ENCODE data around the gene MAPRE2.
"Not testable (repeated sequence)": the region's sequence is repeated elsewhere in the genome, so short reads cannot be mapped to it uniquely, and the experiment has no call there.

Gene MAPRE2

DNA sequence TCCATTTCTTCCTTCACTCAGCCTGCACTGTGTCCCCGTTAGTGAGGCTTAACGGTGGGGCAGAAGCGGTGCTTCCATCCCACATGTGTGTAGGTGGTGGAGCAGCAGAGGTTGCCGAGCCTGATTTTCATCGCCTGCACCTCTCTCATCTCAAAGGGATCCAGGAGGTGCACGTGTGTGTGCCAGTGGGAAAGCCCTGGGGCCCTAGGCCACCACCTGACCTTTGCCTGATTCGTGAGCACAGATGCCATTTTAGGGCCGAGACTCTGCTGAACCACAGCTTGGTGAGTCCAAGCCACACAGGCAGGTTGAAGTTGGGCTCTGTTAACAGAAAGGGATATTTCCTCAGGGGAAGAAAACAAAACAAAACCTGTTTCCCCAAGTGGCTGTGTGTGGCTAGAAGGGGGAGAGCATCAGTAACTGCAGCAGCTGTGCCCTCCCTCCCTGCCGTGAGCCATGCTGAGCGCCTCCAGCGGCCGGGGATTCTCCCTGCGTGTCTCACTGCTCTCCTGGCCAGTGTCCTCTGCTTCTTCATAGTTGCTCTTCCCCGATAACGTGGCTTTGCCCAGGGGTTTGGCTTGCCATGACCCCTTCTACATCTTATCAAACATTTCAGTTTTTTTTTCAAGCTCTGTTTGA is 81.5 kb downstream of the MAPRE2 start:
- no peak for DNase-seq (ENCODE audit: low read depth)

DNA sequence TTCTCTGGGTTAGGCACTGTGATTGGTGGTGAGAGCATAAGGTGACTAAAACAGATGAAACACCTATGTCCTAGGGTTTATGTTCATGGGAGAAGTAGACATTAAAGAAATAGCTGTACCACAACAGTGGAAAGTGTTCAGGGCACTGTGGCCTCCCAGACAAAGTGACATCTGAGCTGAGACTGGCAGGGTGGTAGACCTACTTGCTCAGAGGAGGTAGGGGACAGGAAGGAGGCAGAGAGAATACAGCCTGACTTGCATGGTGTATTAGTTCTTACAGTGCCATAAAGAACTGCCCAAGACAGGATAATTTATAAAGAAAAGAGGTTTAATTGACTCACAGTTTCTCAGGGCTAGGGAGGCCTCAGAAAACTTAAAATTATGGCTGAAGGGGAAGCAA is 82.6 kb downstream of the MAPRE2 start:
- DNase-seq (ENCODE audit: low read depth), result no peak

DNA sequence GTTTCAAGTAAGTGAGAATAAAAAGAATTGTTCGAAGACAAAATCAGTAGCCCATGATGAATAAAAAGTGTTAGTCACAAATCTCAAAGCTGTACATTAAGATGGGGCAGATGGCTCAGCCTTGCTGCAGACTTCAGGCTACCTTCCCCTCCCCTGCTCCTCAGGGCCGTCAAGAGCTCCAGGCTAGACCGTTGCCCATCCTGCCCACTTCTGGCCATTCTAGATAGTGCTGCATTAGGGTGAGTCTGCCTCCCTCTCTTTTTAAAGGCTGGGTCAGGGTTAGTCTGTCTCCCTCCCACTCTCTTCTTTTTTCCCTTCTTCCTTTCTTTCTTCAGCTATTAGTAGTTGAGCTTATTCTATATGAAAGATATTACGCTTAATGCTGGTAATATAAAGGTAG is 86.0 kb downstream of the MAPRE2 start:
- DNase-seq (ENCODE audit: low read depth), result no peak

DNA sequence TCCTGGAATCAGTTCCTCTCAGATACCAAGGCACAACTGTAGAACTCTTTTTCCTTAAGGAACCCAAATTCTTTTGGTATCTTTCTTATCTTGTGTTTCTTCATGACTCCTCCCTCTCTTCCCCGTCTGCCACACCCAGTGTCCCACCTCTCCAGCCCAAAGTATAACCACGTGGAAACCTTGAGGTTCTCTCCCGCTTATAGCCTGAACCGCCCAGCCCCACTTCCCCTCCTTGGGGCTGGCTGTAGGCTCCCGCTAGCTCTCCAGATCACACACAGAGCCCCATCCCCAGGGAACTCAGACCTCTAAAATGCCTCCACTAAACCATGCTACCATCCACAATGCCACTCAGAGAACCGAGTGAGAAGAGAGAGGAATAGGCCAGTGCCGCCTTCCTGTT is 87.5 kb downstream of the MAPRE2 start:
- DNase-seq (ENCODE audit: low read depth), result no peak

DNA sequence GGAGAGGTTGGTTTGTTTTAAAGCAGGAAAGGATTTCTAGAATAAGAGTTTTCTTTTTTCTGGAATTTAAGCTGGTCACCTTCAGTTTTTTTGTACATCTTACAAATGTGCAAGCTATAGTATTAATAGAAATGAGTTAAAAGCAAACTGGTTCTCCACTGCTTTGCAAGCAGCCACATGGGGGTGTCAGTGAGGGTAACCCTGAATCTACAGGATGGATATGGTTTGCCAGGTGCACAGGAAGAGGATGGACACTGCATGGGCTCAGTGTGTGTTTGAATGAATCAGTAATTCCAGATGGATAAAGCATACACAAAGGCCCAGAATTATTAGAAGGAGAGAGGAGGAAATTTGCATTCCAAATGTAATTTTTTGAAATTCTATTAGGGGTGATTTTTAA is 89.0 kb downstream of the MAPRE2 start:
- no peak for DNase-seq (ENCODE audit: low read depth)

DNA sequence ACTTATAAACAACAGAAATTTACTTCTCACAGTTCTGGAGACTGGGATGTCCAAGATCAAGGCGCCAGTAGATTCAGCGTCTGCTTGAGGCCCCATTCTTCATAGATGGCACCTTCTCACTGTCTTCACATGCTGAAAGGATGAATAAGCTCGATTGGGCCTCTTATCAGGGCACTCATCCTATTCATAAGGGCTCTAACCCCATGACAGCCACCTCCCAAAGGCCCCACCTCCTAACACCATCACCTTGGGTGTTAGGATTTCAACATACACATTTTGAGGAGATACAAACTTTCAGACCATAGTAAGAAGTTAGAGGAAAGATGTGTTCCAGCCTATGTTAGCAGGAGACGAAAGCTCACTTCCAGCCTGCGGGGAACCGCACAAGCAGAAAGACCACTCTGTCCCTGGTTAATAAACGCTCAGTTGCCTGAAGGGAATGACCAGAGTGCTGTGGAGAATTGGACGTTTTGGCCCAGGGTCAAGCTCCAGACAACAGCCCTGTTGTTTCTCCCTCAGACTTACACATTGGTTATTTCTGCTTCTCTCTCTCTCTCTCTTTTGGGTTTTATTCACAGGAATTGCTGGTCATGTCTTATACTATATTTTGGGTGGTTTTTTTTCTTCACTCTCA is 90.3 kb downstream of the MAPRE2 start:
- no peak for DNase-seq (ENCODE audit: low read depth)

DNA sequence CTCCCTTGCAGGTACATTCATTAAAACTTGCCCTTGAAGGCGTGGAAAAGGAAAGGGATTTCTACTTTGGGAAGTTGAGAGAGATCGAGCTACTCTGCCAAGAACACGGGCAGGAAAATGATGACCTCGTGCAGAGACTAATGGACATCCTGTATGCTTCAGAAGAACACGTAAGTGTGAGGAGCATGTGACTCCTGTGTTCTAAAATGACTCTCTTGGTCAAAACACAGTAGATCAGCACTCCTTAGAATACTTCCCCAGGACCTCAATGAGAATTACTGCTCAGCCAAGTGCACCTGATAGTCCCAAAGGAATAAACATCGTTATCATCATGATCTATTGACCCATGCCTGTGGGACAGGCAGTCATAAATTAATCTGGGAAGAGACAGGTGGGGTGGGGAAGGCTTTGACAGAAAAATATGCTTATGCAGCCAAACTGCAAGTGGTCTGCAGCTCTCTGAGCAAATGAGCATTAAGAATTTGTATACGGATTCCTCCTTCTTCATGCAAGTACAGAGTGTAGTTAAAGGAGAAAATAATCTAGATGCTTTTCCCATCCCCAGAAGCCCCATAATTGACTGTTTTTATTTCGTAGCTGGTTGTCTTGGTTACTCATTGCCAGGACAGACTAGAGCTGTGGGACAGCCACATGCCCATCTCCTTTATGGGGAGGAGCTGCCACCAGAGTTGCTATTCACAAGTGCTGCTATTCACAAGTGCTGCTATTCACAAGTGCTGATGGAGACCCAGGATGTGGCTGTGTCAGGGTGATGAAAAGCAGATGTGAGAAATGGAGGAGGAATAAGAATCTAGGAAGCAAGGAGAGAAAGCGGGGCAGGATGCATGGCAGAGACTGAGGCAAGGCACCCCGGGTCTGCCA is 91.0 kb downstream of the MAPRE2 start:
- DNase-seq (ENCODE audit: low read depth), result no peak

DNA sequence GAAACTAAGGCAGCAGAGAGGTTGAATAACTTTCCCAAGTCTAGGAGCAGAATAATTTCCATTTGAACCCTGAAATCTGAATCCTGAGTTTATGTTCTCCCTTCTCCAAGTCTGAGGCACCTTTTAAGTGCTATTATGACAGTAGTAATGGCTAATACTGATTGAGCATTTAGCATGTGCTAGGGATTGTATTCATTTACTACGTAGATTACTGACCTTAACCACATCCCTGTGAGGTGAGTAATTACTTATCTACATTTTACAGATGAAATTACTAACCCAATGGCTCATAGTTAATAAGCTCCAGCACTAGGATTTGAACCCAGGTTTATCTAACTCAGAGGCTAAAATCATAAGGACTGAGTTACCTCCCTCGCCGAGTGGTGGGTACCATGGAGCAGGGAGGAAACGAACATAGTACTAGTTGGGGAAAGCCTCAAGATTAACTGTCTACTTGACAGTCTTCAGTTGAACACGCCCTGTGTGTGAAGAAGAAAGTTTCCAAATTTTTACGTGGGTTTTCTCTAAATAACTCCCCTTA is 93.0 kb downstream of the MAPRE2 start:
- DNase-seq (ENCODE audit: low read depth), result no peak

DNA sequence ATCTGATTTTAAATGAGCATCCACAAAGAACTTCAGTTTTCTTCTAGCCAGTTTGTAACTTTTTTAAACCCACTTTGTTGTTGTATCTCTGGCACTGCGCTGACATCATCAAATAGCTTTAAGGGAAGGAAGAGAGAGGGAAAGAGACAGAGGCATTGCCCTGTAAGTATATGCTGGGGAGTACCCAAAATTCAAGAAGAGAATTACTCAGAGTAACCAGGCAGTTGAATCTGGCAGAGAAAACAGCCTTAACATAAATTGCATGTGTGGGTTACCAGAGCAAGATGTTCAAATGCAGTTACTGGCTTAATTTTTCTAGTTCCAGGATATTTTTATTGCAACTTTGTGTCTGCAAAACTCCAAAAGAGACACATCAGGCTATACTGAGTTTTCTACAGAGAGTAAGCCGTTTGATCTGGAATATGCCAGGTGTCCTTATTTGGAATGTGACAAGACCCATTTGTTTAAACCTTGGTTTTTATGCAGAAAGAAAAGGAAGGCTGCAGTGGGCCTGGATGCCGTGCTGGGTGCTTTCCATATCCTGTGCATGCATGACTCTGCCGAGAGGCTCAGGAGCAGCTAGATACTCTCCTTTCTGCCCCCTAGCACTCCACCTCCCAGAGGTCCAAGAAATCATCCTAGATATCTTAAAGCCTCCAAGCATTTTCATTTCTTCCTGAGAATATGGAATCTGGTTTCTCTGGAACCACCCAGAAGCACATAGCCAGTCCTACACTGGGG is 93.7 kb downstream of the MAPRE2 start:
- DNase-seq (ENCODE audit: low read depth), result no peak

DNA sequence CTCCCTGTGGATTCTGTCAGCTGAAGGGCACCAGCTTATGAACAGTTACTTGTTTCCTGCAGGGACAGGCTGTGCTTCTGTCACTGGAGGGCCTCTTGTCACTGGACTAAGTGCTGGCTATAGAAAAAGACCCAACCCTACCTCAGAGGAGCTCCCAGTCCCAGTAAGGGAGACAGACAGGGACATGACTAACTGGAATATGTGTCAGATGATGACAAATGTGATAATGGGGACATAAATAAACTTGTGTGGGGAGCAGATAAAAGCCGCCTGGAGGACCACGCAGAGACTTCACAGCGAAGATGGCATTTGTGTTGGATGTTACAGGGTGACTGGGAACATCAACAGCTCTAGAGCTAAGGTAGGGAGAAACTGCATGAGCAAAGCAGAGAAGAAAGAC is 95.0 kb downstream of the MAPRE2 start:
- DNase-seq (ENCODE audit: low read depth), result no peak

DNA sequence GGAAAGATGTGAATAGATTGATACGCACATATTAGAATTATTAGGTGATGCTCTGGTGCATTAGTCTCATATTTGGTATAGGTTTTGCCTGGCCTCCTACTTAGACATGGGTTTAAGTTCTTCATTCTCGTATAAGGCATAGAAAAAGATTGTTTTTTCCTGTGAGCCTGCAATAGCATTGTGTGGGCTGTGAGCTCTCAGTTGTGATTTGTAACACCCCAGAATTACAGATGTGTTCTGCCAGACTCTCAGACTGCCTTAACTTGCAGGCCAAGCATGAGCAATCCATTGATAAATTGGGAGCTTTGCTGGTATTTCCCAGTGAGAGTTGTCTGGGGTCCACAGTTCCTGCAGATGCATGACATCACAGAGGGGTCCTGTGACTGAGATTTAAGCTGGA is 95.7 kb downstream of the MAPRE2 start:
- no peak for DNase-seq (ENCODE audit: low read depth)

DNA sequence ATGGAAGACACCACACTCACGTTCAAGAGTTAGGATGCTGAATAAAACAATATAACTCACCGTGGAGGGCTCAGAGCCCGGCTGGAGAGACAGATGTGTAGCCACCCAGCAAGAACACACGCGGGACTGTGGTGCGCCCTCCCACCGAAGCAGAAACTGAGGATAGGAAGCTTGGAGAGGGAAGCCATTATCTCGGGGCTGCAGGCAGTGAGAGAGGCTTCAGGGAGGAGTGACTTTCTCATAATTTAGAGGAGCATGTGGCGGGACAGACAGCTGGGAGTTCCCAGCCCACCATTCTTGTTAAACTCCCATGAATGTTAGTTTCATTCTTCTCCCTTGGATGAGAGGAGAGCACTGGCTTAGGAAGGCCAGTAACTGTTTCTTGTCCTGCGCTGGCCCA is 96.4 kb downstream of the MAPRE2 start:
- DNase-seq (ENCODE audit: low read depth), result no peak

DNA sequence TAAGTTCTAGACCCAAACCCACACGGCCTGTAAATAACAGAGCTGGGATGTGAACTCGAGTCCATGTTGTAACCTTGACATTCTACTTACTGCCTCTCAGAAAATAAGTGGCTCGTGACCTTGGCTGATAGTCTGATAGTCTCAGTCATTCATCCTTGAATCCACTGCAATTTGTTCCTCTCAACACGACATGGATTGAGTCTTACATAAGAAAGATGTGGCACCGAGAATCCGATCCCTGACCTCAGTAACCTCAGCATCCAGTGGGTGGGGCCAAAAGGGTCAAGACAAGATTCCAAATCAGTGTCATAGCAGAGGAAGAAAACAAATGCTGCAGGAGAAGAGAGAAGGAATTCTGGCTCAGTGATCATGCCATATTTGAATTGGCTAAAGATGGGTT is 97.6 kb downstream of the MAPRE2 start:
- DNase-seq (ENCODE audit: low read depth), result no peak

DNA sequence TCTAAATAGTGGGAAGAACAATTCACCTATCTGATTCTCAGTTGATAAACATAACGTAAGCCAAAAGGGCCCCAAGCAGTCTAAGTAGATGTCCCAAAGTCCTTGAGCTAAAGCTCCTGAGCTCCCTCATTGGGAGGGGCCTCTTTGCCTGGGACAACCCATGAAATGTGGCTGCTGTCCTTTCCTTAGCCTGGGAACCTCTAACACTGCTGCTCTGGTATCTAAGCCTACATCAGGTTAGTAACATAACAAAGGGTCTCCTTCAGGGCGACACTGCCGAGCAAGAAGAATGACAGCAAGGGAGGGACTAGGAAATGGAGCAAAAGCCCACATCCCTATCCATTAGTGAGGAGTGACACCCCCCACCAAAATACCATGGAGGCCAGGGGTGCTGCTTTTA is 98.3 kb downstream of the MAPRE2 start:
- no peak for DNase-seq (ENCODE audit: low read depth)

DNA sequence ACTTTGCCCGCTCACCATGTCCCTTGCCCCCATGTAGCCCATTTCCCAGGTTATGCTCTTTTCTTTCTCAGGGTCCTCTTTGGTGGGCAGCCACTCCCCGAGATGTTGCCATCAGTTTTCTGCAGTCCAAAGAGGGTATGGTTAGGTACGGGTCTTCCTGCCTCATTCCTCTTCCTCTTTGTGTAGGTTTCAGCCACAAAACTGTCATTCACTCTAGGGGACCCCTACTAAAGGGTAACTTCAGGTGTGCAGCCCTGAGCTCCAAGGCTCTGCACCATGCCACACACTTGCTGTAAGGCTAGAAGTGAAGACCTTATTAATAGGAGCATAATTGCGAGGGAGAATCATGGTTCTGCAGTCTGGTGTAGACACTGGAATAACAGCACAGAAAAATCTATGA is 99.9 kb downstream of the MAPRE2 start:
- no peak for DNase-seq (ENCODE audit: low read depth)

DNA sequence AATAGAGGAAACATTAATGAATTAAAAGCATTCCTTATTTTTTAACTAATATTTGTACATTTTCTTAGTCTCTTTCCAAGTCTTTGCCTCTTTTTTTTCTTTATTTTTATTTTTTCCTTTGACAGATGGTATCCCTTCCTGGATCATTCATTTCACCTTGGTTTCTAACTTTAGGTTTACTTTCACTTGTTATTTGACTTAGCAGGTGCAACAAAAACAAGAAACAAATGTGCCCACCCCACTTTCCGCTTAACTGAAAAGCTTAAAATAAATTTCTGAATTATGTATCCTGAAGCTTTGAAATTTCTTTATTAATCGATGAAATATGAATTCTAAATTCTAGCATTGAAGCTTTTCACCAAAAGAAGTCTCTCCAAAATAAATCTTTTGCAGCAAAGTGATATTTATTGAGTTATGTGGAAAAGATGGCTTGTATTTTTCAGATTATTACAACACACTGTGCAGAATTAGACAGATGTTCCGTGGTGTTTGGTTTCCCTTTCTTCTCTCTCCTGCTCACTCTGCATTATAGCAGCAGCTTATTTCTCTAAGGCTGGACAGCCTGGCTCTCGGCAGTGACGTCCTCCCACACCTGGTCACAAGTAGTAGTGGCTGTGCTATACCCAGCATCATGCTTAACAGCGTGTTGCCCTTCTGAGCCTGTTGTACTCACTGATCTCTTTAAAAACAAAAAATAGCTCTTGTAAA is 100.5 kb downstream of the MAPRE2 start:
- no peak for DNase-seq (ENCODE audit: low read depth)

DNA sequence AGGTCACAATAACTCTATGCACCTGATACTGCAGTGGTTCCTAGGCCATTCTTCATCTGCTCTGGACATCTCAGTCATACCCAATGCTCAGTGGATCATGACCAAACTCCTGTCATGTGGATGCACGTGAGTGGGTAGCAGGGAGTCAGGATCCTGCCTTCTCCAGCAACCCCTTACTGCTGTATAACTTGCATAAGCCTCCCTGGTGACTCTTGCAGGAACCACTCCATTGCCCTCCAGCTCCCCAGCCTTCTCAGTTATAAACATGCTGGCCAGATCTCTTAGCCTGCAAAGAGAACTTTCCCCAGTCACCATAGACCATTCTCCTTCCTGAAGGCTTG is 101.0 kb downstream of the MAPRE2 start:
- no peak for DNase-seq (ENCODE audit: low read depth)

DNA sequence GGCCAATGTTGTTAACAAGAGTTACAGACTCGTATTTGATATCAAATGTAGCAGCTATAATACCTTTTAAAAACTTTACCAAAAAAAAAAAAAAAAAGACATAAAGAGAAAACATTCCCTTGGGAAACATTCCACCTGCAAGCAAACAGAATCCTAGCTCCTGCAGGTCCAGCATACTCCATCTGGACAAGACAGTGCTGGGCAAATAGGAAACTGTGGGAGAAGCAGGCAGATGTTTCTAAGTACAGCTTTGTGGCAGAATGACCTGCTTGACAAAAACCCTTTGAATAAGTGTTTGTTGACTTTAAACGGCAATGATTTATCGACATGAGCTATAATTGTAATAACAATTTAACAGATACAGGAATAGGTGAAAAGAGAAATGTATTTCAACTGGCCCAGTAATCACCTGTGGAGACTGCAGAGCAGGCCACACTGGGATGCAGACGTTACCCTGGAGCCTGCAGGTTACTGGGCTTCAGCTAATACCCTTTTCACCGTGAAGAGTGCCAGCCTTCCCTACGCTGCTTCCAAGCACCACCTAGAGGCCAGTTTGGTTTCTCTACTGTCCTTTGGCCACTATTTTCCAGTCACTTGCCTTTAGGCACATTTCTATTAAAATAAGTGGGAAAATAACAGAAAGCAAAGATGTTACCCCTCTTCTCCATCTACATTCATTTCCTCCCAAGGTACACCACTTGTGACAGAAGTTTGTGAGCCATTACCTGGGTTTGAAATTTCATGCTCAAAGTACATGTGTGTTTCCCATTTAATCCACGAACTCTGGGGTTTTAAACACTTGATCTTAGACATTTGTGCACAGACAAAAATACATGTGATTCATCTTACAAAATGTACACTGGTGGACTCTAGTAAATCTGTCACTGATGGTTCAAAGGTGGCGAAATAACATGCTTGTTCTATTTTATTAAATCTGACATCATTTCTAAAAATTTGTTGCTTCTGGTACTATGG is 102.7 kb downstream of the MAPRE2 start:
- no peak for DNase-seq (ENCODE audit: low read depth)

DNA sequence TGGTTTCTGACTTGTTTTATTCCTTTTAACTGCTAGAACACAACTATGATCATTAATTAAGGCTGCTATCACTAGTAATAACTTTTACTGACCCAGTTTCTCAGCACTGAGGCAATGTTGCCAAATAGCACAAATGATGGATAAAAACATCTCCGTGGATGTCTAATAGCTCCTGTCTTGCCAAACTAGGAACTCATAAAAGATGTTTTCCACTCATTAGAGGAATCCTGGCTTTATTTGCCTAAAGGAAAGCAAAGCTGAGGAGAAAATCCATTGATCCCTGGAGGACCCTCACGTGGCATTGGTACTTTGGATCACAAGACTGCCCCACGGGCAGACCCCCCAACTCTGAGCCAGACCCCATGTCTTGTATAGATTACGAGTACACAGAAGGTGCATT is 103.5 kb downstream of the MAPRE2 start:
- DNase-seq (ENCODE audit: low read depth), result no peak

DNA sequence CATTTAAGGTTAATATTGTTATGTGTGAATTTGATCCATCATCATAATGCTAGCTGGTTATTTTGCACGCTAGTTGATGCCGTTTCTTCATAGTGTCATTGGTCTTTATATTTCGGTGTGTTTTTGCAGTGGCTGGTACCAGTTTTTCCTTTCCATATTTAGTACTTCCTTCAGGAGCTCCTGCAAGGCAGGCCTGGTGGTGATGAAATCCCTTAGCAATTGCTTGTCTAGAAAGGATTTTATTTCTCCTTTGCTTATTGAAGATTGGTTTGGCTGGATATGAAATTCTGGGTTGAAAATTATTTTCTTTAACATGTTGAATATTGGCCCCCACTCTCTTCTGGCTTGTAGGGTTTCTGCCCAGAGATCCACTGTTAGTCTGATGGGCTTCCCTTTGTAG is 109.0 kb downstream of the MAPRE2 start:
- DNase-seq (ENCODE audit: low read depth), result not testable (repeated sequence)

Measured in stimulated activated CD8-positive, alpha-beta memory T cell treated with anti-CD3 and anti-CD28 coated beads, Interleukin-15, amount 100 ng/mL, for 24 hours (primary cell).